ENCODE results near the gene ICAM1.
A peak's percentile ranks its signal among the peaks of the same experiment; 100 is the strongest.

Gene ICAM1

GRCh38 chr19:10306327-10306726, 35.4 kb downstream of the ICAM1 start:
- in situ Hi-C loops (cut with MboI; ENCODE audit: low pct_unique_long_range_greater_than_20kb, low sequenced_read_pairs, unreplicated experiment) = no loop called here
- no peak for TF ChIP-seq CTCF (IDR thresholded peaks at IDR 0.05; ENCODE audit: extremely low read depth, insufficient read depth, missing control alignments)
- no peak for DNase-seq (ENCODE audit: low spot score)

- DNase-seq (ENCODE audit: low spot score) = no peak
- TF ChIP-seq CTCF (IDR thresholded peaks at IDR 0.05; ENCODE audit: extremely low read depth, insufficient read depth, missing control alignments) = no peak
- in situ Hi-C loops (cut with MboI; ENCODE audit: low pct_unique_long_range_greater_than_20kb, low sequenced_read_pairs, unreplicated experiment) = no loop called here
Measured at GRCh38 chr19:10309423-10309822, 38.5 kb downstream of the ICAM1 start, which contains the start of gene ZGLP1. Gene ZGLP1, minus strand, starts transcription at chr19:10309815.

- in situ Hi-C loops (cut with MboI; ENCODE audit: low pct_unique_long_range_greater_than_20kb, low sequenced_read_pairs, unreplicated experiment) = no loop called here
- peak; percentile 97 for DNase-seq (ENCODE audit: low spot score)
Measured at GRCh38 chr19:10315335-10316214, 44.7 kb downstream of the ICAM1 start, which contains the start of gene FDX2. Gene FDX2, minus strand, starts transcription at chr19:10316015. Its CDS starts 19 bp downstream, at chr19:10315996.

GRCh38 chr19:10316229-10317044, 45.5 kb downstream of the ICAM1 start:
- no peak for TF ChIP-seq CTCF (IDR thresholded peaks at IDR 0.05; ENCODE audit: extremely low read depth, insufficient read depth, missing control alignments)
- DNase-seq (ENCODE audit: low spot score) = no peak
- in situ Hi-C loops (cut with MboI; ENCODE audit: low pct_unique_long_range_greater_than_20kb, low sequenced_read_pairs, unreplicated experiment) = no loop called here

More at GRCh38 chr19:10315335-10316214, 44.7 kb downstream of the ICAM1 start, which contains the start of gene FDX2:
- TF ChIP-seq CTCF (IDR thresholded peaks at IDR 0.05; ENCODE audit: extremely low read depth, insufficient read depth, missing control alignments) = no peak

- in situ Hi-C loops (cut with MboI; ENCODE audit: low pct_unique_long_range_greater_than_20kb, low sequenced_read_pairs, unreplicated experiment) = no loop called here
- TF ChIP-seq CTCF (IDR thresholded peaks at IDR 0.05; ENCODE audit: extremely low read depth, insufficient read depth, missing control alignments) = no peak
- DNase-seq (ENCODE audit: low spot score) = no peak
Measured at GRCh38 chr19:10317045-10317856, 46.3 kb downstream of the ICAM1 start.

Data from GM13977 (cell line).